GM23248 (cell line): ENCODE results near the gene CAMK2B.

ENCODE experiments used
- EZH2 ChIP-seq: fragments of 200-600 bp; sonication (generic); IDR thresholded peaks from 2 replicates; pipeline ENCODE4 v1.6.1; 2018; ENCODE audit warnings: antibody characterized with exemption, mild to moderate bottlenecking; ENCODE audit not compliant: insufficient read depth, poor library complexity, severe bottlenecking
- EZH2phosphoT487 ChIP-seq: fragments of 200-600 bp; sonication (generic); IDR thresholded peaks from 2 replicates; pipeline ENCODE4 v1.6.1; 2018; ENCODE audit warnings: antibody characterized with exemption, moderate library complexity, mild to moderate bottlenecking, low read depth; ENCODE audit not compliant: insufficient read depth

DNA sequence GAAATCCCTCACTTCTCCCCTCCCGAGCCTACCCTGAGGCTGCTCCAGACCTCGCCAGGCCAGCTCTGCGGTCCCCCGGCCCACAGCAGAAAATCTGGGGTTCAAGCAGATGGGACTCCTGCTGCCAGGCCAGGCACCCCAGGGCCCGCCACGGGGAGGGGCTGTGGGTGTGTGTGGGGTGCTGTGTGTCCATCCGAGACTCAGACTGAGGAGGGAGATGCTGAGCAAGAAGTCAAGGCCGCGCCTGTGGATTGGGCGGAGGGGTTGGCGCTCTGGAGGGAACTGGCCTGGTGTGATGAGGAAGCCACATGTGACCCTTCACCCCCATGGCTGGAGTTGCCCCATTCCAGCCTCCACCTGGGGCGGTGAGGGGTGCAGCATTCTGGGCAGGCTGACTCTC lies 73.5 kb downstream of the CAMK2B start:
- TF ChIP-seq EZH2 (no peak), EZH2phosphoT487 (no peak)
